ENCODE measurements around the gene FMO3.

GRCh38 chr1:171158551-171158950 lies 67.8 kb downstream of the FMO3 start:
- no peak for TF ChIP-seq TAF1 (IDR thresholded peaks at IDR 0.05; ENCODE audit: borderline replicate concordance, low read depth, low read length)
- no peak for TF ChIP-seq POLR2AphosphoS5 (IDR thresholded peaks at IDR 0.05; ENCODE audit: low read depth, low read length)

Data from GM12892 (cell line).